IPS-18c (cell line): Measurements from ENCODE around the gene TKTL1.
"Not testable (repeated sequence)": the region's sequence is repeated elsewhere in the genome, so short reads cannot be mapped to it uniquely, and the experiment has no call there.

Source experiments
- H3K4me3 ChIP-seq: 2 replicates; pipeline ENCODE4 v1.7.0; 2013; ENCODE audit warnings: low read depth, mild to moderate bottlenecking, low read length, moderate library complexity; ENCODE audit not compliant: insufficient read depth
- H3K9me3 ChIP-seq: one replicate; pipeline ENCODE4 v1.6.1; 2013; ENCODE audit warnings: mild to moderate bottlenecking, low read length, moderate library complexity; ENCODE audit not compliant: control insufficient read depth, insufficient read depth

The TKTL1 gene, protein sequence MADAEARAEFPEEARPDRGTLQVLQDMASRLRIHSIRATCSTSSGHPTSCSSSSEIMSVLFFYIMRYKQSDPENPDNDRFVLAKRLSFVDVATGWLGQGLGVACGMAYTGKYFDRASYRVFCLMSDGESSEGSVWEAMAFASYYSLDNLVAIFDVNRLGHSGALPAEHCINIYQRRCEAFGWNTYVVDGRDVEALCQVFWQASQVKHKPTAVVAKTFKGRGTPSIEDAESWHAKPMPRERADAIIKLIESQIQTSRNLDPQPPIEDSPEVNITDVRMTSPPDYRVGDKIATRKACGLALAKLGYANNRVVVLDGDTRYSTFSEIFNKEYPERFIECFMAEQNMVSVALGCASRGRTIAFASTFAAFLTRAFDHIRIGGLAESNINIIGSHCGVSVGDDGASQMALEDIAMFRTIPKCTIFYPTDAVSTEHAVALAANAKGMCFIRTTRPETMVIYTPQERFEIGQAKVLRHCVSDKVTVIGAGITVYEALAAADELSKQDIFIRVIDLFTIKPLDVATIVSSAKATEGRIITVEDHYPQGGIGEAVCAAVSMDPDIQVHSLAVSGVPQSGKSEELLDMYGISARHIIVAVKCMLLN

DNA sequence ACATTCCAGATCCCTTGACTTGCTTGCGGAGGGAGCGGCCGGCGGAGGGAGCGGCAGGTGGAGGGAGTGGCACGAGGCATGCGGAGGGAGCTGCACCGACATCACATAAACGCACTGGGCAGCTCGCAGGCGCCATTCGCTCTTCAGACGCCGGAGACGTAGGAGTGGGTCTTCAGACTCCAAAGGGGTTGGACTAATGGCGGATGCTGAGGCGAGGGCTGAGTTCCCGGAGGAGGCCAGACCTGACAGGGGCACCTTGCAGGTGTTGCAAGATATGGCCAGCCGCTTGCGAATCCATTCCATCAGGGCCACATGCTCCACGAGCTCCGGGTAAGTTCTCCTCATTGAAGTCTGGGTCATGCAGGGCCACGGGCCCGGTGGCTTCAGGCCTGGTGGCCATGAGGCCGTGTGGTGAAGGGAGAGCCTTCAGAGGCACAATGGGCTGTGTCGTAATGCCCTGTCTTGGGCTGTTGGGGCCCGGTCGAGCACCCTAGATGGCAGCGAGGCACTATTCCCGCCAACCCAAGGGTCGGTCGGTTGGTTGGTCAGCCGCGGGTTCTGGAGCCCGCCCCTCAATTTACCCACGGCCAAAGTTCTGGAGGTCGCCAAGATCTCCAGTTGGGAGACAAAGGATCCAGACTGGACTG lies at the start of gene TKTL1:
Gene TKTL1, plus strand, starts transcription at position 132 of the 647 bp plus-strand sequence. Its CDS starts 65 bp downstream, at position 197.
- Histone ChIP-seq H3K9me3 (peaks cover 9% of the 10 kb centered on the region), H3K4me3 (no peak within 1 kb of the TSS)

DNA sequence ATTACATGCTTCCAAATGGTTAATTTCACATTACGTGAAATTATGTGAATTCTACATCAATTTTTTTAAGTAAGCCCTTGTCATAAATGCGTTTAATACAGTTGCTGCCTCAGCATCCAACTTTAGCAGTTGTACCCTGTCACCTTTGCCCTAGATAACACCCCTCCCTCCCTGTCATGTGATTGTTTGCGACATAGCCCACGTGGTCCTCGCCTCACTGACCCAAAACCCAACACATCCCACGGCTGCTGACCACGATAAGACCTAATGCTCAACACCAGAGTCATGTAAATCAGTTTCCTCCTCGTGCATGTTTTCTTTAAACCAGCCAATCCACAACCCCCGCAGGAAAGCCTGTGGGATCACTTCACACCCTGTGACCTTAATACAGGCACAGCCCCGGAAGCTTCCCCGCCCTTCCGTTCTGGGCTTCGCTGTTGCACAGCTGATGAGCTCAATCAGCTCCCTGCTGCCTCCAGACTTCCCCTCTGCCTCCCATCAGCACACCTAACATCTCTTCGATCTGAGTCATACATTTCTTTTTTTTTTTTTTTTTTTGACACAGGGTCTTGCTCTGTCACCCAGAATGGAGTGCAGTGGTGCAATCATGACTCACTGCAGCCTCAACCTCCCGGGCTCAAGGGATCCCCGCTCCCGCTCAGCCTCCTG lies 48.1 kb upstream of the TKTL1 start:
- not testable (repeated sequence) for H3K4me3 ChIP-seq, H3K9me3 ChIP-seq

DNA sequence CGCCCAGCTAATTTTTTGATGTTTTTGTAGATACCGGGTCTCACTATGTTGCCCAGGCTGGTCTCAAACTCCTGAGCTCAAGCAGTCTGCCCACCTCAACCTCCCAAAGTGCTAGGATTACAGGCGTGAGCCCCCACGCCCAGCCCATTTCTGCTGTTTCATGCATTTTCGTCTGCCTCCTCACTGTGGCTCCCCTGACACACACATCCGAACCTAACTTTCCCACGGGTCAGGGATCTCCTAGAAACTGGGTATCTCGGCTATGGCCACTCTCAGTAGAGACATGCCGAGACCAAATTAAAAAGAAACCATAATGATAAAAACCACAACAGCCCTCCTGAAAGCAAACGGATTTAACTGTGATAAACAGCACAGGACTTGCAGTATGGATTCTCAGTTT lies 47.5 kb upstream of the TKTL1 start:
- not testable (repeated sequence) for H3K4me3 ChIP-seq, H3K9me3 ChIP-seq

DNA sequence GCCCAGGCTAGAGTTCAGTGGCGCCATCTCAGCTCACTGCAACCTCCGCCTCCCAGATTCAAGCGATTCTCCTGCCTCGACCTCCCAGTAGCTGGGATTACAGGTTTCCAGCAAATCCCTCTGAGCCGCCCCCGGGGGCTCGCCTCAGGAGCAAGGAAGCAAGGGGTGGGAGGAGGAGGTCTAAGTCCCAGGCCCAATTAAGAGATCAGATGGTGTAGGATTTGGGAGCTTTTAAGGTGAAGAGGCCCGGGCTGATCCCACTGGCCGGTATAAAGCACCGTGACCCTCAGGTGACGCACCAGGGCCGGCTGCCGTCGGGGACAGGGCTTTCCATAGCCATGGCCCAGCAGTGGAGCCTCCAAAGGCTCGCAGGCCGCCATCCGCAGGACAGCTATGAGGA lies 38.3 kb upstream of the TKTL1 start, which contains the start of gene OPN1MW3:
Gene OPN1MW3, plus strand, starts transcription at position 301 of the 400 bp plus-strand sequence. Its CDS starts 38 bp downstream, at position 339.
- H3K9me3 ChIP-seq, H3K4me3 ChIP-seq: not testable (repeated sequence)

DNA sequence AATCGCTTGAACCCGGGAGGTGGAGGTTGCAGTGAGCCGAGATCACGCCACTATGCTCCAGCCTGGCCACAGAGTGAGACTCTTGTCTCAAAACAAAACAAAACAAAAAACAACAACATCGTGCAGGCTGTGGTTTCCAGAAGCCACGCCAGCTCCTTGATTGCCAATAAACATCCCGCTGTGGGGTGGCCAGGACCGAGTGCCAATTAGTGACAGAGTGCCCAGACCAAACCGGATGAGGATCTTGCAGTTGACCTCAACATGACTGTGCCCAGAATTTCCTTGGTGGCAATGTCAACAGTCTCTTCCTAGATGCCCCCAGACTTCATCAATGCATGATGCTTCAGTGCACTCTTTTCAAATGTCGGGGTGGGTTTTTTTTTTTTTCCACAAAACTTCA lies 36.9 kb upstream of the TKTL1 start:
- not testable (repeated sequence) for H3K4me3 ChIP-seq, H3K9me3 ChIP-seq

DNA sequence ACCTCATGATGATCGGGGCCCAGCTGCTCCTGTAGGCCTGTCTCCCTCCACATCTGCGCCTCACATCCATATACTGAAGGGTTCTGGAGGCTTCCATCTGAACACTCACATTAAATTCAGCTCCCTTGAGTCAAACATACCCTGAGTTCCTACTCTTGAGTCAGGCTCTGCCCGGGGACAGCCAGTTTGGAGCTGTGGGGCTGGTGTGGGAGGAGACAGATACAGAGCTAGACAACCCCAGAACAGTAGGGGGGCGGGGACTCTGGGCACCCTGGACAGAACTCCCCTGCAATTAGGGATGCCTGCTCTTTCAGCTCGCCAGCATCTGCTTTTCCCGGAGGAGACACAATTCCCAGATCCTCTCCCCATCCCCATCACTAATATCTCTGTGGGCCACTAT lies 32.5 kb upstream of the TKTL1 start:
- not testable (repeated sequence) for H3K9me3 ChIP-seq

DNA sequence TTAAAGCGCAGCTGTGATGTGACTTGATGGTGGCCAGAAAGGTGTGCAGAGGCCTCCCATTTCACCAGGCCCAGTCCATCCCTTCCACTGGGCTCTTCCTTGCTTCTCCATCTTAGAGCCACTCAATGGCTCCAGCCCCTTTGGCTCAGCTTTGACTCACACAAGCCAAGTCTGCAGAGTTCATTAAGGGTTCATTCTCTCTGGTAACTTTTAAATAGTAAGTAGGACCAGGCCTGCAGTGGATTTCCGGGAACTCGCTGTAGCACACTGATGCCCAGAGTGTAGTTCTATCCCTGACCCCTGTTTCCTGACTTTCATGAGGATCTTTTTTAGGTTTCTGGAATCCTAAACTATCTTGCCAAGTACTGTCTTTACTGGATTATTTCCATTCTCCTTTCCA lies 26.4 kb upstream of the TKTL1 start:
- not testable (repeated sequence) for H3K4me3 ChIP-seq

More for the DNA sequence above, 32.5 kb upstream of the TKTL1 start:
- H3K4me3 ChIP-seq, result not testable (repeated sequence)

DNA sequence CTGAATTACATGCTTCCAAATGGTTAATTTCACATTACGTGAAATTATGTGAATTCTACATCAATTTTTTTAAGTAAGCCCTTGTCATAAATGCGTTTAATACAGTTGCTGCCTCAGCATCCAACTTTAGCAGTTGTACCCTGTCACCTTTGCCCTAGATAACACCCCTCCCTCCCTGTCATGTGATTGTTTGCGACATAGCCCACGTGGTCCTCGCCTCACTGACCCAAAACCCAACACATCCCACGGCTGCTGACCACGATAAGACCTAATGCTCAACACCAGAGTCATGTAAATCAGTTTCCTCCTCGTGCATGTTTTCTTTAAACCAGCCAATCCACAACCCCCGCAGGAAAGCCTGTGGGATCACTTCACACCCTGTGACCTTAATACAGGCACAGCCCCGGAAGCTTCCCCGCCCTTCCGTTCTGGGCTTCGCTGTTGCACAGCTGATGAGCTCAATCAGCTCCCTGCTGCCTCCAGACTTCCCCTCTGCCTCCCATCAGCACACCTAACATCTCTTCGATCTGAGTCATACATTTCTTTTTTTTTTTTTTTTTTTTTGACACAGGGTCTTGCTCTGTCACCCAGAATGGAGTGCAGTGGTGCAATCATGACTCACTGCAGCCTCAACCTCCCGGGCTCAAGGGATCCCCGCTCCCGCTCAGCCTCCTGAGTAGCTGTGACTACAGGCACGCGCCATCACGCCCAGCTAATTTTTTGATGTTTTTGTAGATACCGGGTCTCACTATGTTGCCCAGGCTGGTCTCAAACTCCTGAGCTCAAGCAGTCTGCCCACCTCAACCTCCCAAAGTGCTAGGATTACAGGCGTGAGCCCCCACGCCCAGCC lies 10.9 kb upstream of the TKTL1 start:
- H3K4me3 ChIP-seq, H3K9me3 ChIP-seq: not testable (repeated sequence)

More for the DNA sequence above, 26.4 kb upstream of the TKTL1 start:
- not testable (repeated sequence) for H3K9me3 ChIP-seq

DNA sequence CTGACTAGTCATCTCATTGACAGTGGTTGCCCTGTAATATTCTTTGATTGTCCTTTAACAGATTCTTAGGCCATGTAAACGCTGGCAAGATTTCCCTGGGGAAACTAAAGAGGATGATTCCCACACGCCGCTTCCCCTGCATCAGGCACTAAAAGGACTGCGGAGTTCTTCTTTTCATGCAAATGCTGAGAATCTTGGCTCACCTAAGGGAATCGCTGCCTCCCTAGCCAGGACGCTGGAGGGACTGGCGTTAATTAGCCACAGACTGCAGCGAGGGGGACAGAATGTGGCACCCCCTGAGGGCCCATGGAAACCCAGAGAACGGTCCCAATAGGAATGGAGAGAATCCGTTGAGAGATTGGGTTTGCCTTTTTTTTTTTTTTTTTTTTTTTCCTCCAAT lies 9.2 kb upstream of the TKTL1 start:
- H3K9me3 ChIP-seq, H3K4me3 ChIP-seq: not testable (repeated sequence)

DNA sequence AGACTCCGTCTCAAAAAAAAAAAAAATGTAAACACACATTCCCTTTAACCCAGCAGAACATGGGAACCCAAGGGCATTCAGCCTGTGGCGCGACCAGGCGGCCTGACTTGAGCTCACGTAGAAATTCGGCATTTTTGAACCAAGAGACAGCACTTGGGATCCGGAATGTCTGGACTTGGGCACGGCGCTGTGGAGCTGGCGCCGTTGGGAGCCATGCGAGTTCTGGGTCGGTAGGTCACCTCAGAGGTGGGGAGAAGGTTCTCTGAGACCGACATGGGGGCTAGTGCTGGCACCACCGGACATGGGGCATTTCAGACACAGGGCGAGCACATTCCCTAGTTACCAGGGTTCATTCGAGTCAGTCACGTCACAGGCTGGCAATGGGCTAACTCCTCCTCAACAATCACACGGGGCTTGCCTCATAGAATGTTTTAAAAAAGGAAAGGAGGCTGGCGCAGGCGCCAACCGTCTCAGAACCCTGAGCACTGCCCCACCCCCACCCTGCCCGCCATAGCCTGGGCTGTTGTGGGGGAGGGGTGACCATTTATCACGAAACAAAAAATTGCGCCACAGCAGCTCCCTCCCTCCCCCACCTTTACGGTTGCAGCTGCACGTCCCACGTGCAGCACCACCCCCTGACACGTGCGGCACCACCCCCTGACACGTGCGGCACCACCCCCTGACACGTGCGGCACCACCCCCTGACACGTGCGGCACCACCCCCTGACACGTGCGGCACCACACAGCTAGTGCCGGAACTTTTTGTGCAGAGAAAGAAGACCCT lies 612 bp upstream of the TKTL1 start, which contains the start of gene TEX28:
Gene TEX28, minus strand, starts transcription at position 334 of the 784 bp plus-strand sequence. CDS start 3,007 bp downstream, outside the sequence.
- H3K4me3 ChIP-seq, result no peak within 1 kb of the TSS
- H3K9me3 ChIP-seq, result peaks cover 7% of the 10 kb centered on the region

DNA sequence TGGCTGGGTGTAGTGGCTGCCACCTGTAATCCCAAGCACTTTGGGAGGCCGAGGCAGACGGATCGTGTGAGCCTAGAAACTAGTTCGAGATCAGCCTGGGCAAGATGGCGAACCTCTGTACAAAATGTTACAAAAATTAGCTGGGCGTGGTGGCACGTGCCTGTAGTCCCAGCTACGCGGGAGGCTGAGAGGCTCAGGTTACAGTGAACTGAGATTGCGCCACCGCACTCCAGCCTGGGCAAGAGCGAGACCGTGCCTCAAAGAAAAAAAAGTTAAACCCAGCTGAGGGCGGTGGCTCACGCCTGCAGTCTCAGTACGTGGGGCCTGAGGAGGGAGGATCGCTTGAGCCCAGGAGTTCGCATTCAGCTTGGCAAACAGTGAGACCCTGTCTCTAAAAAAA lies 1.1 kb downstream of the TKTL1 start:
- peaks cover 12% of the 10 kb centered on the region for H3K9me3 ChIP-seq

DNA sequence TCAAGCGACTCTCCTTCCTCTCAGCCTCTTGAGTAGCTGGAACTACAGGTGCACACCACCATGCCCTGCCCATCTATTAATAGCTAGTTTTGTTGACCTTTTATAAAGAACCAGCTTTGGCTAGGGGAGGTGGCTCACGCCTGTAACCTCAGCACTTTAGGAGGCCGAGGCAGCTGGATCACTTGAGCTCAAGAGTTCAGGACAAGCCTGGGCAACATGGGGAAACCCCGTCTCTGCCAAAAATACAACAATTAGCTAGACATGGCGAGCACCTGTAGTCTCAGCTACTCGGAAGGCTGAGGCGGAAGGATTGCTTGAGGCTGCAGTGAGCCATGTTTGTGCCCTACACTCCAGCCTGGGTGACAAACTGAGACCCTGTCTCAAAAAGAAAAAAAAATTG lies 2.7 kb downstream of the TKTL1 start:
- Histone ChIP-seq H3K9me3 (peaks cover 14% of the 10 kb centered on the region), H3K4me3 (no peak overlapping the region)

More for the DNA sequence above, 1.1 kb downstream of the TKTL1 start:
- H3K4me3 ChIP-seq, result no peak overlapping the region

DNA sequence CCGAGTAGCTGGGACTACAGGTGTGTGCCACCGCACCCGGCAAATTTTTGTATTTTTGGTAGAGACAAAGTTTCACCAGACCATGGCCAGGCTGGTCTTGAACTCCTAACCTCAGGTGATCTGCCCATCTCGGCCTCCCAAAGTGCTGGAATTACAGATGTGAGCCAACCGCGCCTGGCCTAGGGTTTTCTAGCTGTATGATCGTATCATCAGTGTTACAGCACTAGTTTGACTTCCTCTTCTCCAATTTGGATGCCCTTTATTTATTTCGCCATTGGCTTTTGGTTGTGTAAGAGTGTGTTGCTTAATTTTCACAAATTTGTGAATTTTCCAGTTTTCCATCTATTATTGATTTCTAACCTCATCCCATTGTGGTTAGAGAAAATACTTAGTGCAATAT lies 5.2 kb downstream of the TKTL1 start:
- peaks cover 11% of the 10 kb centered on the region for H3K9me3 ChIP-seq
- H3K4me3 ChIP-seq, result no peak overlapping the region

DNA sequence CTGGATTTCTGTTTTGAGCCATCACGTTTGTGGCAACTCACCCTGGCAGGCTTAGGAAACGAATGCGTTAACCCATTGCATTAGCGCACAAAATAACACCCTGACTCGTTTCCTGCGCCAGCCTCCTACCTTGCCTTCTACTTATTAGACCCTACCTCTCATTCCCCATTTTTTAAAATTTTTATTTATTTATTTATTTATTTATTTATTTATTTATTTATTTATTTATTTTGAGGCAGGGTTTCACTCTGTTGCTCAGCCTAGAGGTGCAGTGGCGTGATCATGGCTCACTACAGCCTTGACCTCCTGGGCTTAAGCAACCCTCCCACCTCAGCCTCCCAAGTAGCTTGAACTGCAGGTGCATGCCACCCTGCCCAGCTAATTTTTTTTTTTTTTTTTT lies 7.4 kb downstream of the TKTL1 start:
- not testable (repeated sequence) for H3K4me3 ChIP-seq

DNA sequence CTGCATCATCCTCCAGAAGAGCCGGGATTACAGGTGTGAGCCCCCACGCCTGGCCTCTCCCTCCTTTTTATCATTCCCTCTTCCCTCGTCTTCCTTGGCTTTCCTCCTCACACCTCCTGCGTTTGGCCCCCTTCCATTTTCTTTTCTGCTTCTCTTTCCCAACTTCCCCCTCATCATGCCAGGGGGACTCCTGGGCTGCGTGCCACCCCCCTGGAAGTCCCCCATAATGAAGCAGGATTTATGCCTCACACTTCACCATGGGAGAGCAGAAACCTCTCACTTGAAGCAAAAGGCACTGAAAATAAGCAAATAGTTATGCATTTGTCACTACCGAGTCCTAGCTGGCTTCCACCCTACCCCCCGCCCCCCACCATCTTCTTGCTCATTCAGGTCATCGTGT lies 7.9 kb downstream of the TKTL1 start:
- peaks cover 11% of the 10 kb centered on the region for H3K9me3 ChIP-seq
- H3K4me3 ChIP-seq, result no peak overlapping the region

More for the DNA sequence above, 7.4 kb downstream of the TKTL1 start:
- H3K9me3 ChIP-seq, result peaks cover 11% of the 10 kb centered on the region

DNA sequence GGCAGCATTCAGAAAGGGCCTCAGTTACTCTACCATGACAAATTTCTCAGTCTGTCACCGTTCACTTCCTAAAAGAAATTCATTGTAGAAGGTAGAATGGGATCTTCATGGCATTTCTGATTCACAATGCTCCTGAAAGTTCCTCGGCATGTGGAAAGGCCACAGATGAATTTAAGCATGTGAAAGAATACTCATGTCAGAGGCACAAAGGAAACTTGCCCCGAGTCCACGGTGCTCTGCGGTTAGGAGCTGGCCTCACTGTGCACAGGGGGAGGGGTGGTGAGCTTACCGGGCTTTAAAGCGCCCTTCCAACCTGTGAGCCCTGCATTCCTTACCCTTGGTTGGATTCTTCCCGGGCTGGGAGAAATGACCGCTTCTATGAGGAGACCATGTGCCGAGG lies 9.3 kb downstream of the TKTL1 start:
- Histone ChIP-seq H3K9me3 (peaks cover 11% of the 10 kb centered on the region), H3K4me3 (no peak overlapping the region)
